Endothelial cell of umbilical vein (primary cell): ENCODE measurements around the gene MITF. TPM values are rescaled to one million over a fixed set of nuclear protein-coding genes. Genes with fewer than 3 reads are reported as not detected.

Source experiments
- BruUV-seq: library from RNA; stranded (reverse); fragments of 400-500 nt; replicated peaks from 2 replicates; lab custom pipeline; 2021; lab: Mats Ljungman, UMichigan
- CTCF ChIA-PET: fragments of 300-600, 350-600 bp; sonication (Branson Sonifier 250); formaldehyde crosslinking; loops from one replicate; lab custom pipeline; 2021; ENCODE audit warnings: antibody characterized with exemption, inconsistent platforms; lab: Charles Lee
- POLR2A ChIA-PET: fragments of 300-600, 350-600 bp; sonication (Branson Sonifier 250); formaldehyde crosslinking; loops from one replicate; lab custom pipeline; 2021; ENCODE audit warnings: antibody characterized with exemption, inconsistent platforms; lab: Charles Lee
- DNase-seq: peaks from one replicate; pipeline ENCODE4 v3.0.0-alpha.2; 2011; ENCODE audit warnings: low read depth, low spot score
- FAIRE-seq: peaks from 2 replicates; lab custom pipeline; 2011; peaks lifted over from hg19 to GRCh38; lab: Jason Lieb, UNC
- H2AFZ ChIP-seq: 2 replicates; pipeline ENCODE4 v1.6.0; 2012; ENCODE audit warnings: low read depth, low read length, control low read depth, inconsistent platforms
- H3K27ac ChIP-seq: 2 replicates; pipeline ENCODE4 v1.5.1; 2011; ENCODE audit warnings: low read depth, mild to moderate bottlenecking, control low read depth, low read length, moderate library complexity; ENCODE audit not compliant: insufficient read depth
- H3K27me3 ChIP-seq, 2 experiments: 2 replicates each; pipeline versions ENCODE4 v1.6.0 to v1.6.1; 2011; ENCODE audit warnings: low read length in 2 of 2, mixed read lengths in 1 of 2; ENCODE audit not compliant: control insufficient read depth in 2 of 2, insufficient read depth in 2 of 2
- H3K36me3 ChIP-seq, 2 experiments: 2 replicates in 1 of 2; 3 replicates in 1 of 2; pipeline ENCODE4 v1.5.1; 2011; ENCODE audit warnings: low read length in 2 of 2, mild to moderate bottlenecking in 1 of 2, moderate library complexity in 1 of 2; ENCODE audit not compliant: control insufficient read depth in 2 of 2, insufficient read depth in 2 of 2; ENCODE audit errors: extremely low read depth in 1 of 2
- H3K4me1 ChIP-seq: 3 replicates; pipeline ENCODE4 v1.5.1; 2011; ENCODE audit warnings: mild to moderate bottlenecking, low read length; ENCODE audit not compliant: control insufficient read depth, insufficient read depth; ENCODE audit errors: extremely low read depth
- H3K4me2 ChIP-seq: 2 replicates; pipeline ENCODE4 v1.6.1; 2011; ENCODE audit warnings: low read length, control low read depth, mixed read lengths; ENCODE audit not compliant: insufficient read depth
- H3K4me3 ChIP-seq, 3 experiments: fragments of 200-600 bp in 1 of 3; sonication (generic), shearing (Covaris generic) in 1 of 3; replicated peaks in 1 of 3; 2 replicates each; pipeline ENCODE4 v1.5.1; 2011 to 2016; ENCODE audit warnings: control low read depth in 3 of 3, low read length in 3 of 3, mild to moderate bottlenecking in 2 of 3, inconsistent platforms in 1 of 3, low read depth in 1 of 3, moderate library complexity in 1 of 3; ENCODE audit not compliant: insufficient read depth in 1 of 3
- H3K79me2 ChIP-seq: 2 replicates; pipeline ENCODE4 v1.6.0; 2012; ENCODE audit warnings: low read length, inconsistent platforms; ENCODE audit not compliant: control insufficient read depth, insufficient read depth
- H3K9ac ChIP-seq: replicated peaks from 2 replicates; pipeline ENCODE3; 2011; ENCODE audit warnings: low read length, control low read depth; ENCODE audit not compliant: insufficient read depth; ENCODE audit errors: extremely low read depth
- H3K9me1 ChIP-seq: replicated peaks from 3 replicates; pipeline ENCODE4 v1.6.0; 2011; ENCODE audit warnings: mild to moderate bottlenecking, low read length; ENCODE audit not compliant: control insufficient read depth, insufficient read depth; ENCODE audit errors: extremely low read depth
- H3K9me3 ChIP-seq: replicated peaks from 2 replicates; pipeline ENCODE4 v1.5.1; 2012; ENCODE audit warnings: low read length, inconsistent platforms; ENCODE audit not compliant: control insufficient read depth, insufficient read depth
- H4K20me1 ChIP-seq: replicated peaks from 2 replicates; pipeline ENCODE3; 2011; ENCODE audit warnings: mild to moderate bottlenecking, low read length; ENCODE audit not compliant: control insufficient read depth, insufficient read depth; ENCODE audit errors: extremely low read depth
- CTCF ChIP-seq, 2 donors: IDR thresholded peaks; 1 replicate in 1 of 2; 2 replicates in 1 of 2; pipeline ENCODE4 v1.5.1; 2011; ENCODE audit warnings: low read length in 2 of 2, mild to moderate bottlenecking in 2 of 2, moderate library complexity in 2 of 2, control low read depth in 1 of 2, inconsistent platforms in 1 of 2, low read depth in 1 of 2; ENCODE audit not compliant: insufficient read depth in 1 of 2; ENCODE audit errors: extremely low read depth in 1 of 2
- EZH2 ChIP-seq: IDR thresholded peaks from 2 replicates; pipeline ENCODE4 v1.6.1; 2012; ENCODE audit warnings: borderline replicate concordance, low read depth, mild to moderate bottlenecking, moderate library complexity, low read length, inconsistent platforms; ENCODE audit not compliant: severe bottlenecking
- FOS ChIP-seq: IDR thresholded peaks from 2 replicates; pipeline ENCODE4 v1.6.1; 2011; ENCODE audit warnings: mild to moderate bottlenecking, low read length, moderate library complexity, borderline replicate concordance; ENCODE audit not compliant: insufficient read depth
- GATA2 ChIP-seq: IDR thresholded peaks from 2 replicates; pipeline ENCODE4 v1.7.0; 2011; ENCODE audit warnings: low read depth, mild to moderate bottlenecking, moderate library complexity, mixed read lengths, low read length; ENCODE audit not compliant: insufficient read length, insufficient read depth
- JUN ChIP-seq: IDR thresholded peaks from 2 replicates; pipeline ENCODE4 v1.6.1; 2011; ENCODE audit warnings: borderline replicate concordance, low read depth; ENCODE audit not compliant: insufficient read length, insufficient read depth
- MAX ChIP-seq: IDR thresholded peaks from 2 replicates; pipeline ENCODE4 v1.6.1; 2011; ENCODE audit not compliant: insufficient read depth, insufficient read length
- MYC ChIP-seq: IDR thresholded peaks from one replicate; pipeline ENCODE4 v1.6.1; 2011; ENCODE audit warnings: mild to moderate bottlenecking, low read depth, low read length
- POLR2A ChIP-seq: IDR thresholded peaks from 2 replicates; pipeline ENCODE4 v1.6.1; 2012; ENCODE audit warnings: low read depth, mild to moderate bottlenecking, control low read depth, low read length
- POLR2AphosphoS5 ChIP-seq: IDR thresholded peaks from 2 replicates; pipeline ENCODE4 v1.6.1; 2012; ENCODE audit warnings: low read depth, mild to moderate bottlenecking, control low read depth, low read length, moderate library complexity; ENCODE audit not compliant: insufficient read depth
- dilution Hi-C: fragments of 300-500 bp; cut with MboI; formaldehyde crosslinking; loops from one replicate; pipeline ENCODE4 v1.15.0; 2019; ENCODE audit warnings: low sequenced_read_pairs; ENCODE audit not compliant: extremely low pct_ligation_motif_present
- intact Hi-C: fragments of 100-400 bp; cut with micrococcal nuclease; formaldehyde crosslinking; loops from one replicate; pipeline ENCODE4 v1.10.0; 2022
- polyA plus RNA-seq, 4 experiments: library from polyadenylated mRNA; depleted of rRNA in 3 of 4; stranded (reverse) in 3 of 4; unstranded in 1 of 4; fragments of >200 nt; gene quantifications; 2 replicates each; pipeline versions ENCODE4 v1.2.1 to v1.2.3, GENCODE V29; 2011 to 2012; ENCODE audit warnings: missing spikeins in 1 of 4
- total RNA-seq: library from RNA; stranded (reverse); gene quantifications from 2 replicates; pipeline ENCODE4 v1.2.3, GENCODE V29; 2021

MITF gene
- total and polyA plus RNA-seq, 2 donors (not counting 3 experiments of a cell fraction or from before 2014, with no cell fraction given), result 1.6 to 2.5 TPM

DNA sequence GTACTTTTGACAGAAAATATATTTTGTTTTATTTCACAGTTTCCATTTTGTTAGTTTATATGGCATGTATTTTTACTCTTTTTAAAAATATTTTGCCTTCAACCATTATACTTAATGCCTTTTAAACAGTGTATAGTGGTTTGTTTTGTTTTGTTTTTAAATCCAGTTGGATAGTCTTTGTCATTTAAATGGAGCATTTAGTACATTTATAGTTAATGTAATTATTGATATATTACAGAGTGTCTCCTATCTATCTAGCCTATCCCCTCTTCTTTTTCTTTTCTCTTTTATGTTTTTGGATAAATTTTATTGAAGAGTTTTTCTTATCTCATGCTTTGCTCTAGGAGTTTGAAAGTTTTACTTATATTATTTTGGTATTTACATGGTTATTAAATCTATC, 263.9 kb downstream of the MITF start:
- Histone ChIP-seq H3K27ac (no peak overlapping the region), H3K9me1 (no peaks in the 10 kb centered on the region), H4K20me1 (no peaks in the 10 kb centered on the region), H2AFZ (no peak overlapping the region), H3K36me3 (no peaks in the 10 kb centered on the region), H3K4me2 (no peak overlapping the region), H3K27me3 (no peaks in the 10 kb centered on the region), H3K79me2 (no peaks in the 10 kb centered on the region), H3K4me3 (no peak overlapping the region), H3K9ac (no peak overlapping the region), H3K9me3 (no peaks in the 10 kb centered on the region), H3K4me1 (no peaks in the 10 kb centered on the region)
- dilution Hi-C loops, result no loop called here
- FAIRE-seq (no peak), DNase-seq (no peak)
- POLR2A ChIA-PET, result no interaction called here
- intact Hi-C loops, result no loop called here
- CTCF ChIA-PET, result no interaction called here
- TF ChIP-seq POLR2AphosphoS5 (no peak), FOS (no peak), POLR2A (no peak), JUN (no peak), EZH2 (no peak), MYC (no peak), GATA2 (no peak), CTCF (IDR thresholded peaks at IDR 0.05; ENCODE audit: extremely low read depth in 1 of 2, insufficient read depth in 1 of 2, low read depth in 1 of 2, low read length in 2 of 2) (no peak), MAX (no peak)
- BruUV-seq, result no TSS peak
